HL-60 (cell line): ENCODE measurements around the gene BABAM2.

Source experiments
- CTCF ChIP-seq: IDR thresholded peaks from one replicate; pipeline ENCODE4 v1.5.1; 2011; ENCODE audit warnings: low read length, control low read depth, inconsistent platforms; ENCODE audit not compliant: insufficient read depth
- POLR2AphosphoS5 ChIP-seq: IDR thresholded peaks from 2 replicates; pipeline ENCODE4 v1.6.1; 2012; ENCODE audit warnings: low read depth
- REST ChIP-seq: IDR thresholded peaks from 2 replicates; pipeline ENCODE4 v1.6.1; 2012; ENCODE audit warnings: low read depth; ENCODE audit not compliant: insufficient replicate concordance

- TF ChIP-seq CTCF: no peak
- TF ChIP-seq POLR2AphosphoS5: no peak
- no peak for TF ChIP-seq REST
Measured at GRCh38 chr2:28263690-28264089, 373.2 kb downstream of the BABAM2 start.
